SK-N-SH (cell line): Measurements from ENCODE around the gene APLP1. TPM values are rescaled to one million over a fixed set of nuclear protein-coding genes. Genes with fewer than 3 reads are reported as not detected.

Experiments used
- CTCF ChIA-PET: fragments of 300-600, 350-600 bp; formaldehyde crosslinking; extraction: SDS; loops from one replicate; lab custom pipeline; 2021; lab: Yijun Ruan, JAX
- POLR2A ChIA-PET: fragments of 350-600 bp; sonication (Branson Sonifier 250); formaldehyde crosslinking; extraction: SDS; loops from one replicate; lab custom pipeline; 2020; ENCODE audit warnings: antibody characterized with exemption, inconsistent platforms; lab: Yijun Ruan, JAX
- DNase-seq: peaks from one replicate; pipeline ENCODE4 v3.0.0; 2012
- H2AFZ ChIP-seq: fragments of 200-600 bp; sonication (generic); 2 replicates; pipeline ENCODE4 v1.8.1; 2016; ENCODE audit warnings: antibody characterized with exemption, mild to moderate bottlenecking, low read depth
- H3F3A ChIP-seq: fragments of 200-600 bp; sonication (generic); replicated peaks from 2 replicates; pipeline ENCODE3; 2016; ENCODE audit warnings: antibody characterized with exemption, mild to moderate bottlenecking; ENCODE audit not compliant: insufficient read depth
- H3K27ac ChIP-seq, 2 experiments: fragments of 200-500 bp in 1 of 2; fragments of 200-600 bp in 1 of 2; sonication (Bioruptor generic) in 1 of 2; sonication (generic), shearing (Covaris generic) in 1 of 2; 2 replicates each; pipeline versions ENCODE4 v1.5.1 to v1.6.1; 2014 to 2016; ENCODE audit warnings: low read depth in 2 of 2, inconsistent platforms in 1 of 2, low read length in 1 of 2, mild to moderate bottlenecking in 1 of 2, mixed read lengths in 1 of 2
- H3K27me3 ChIP-seq: fragments of 200-600 bp; sonication (generic), shearing (Covaris generic); 2 replicates; pipeline ENCODE4 v1.6.1; 2016; ENCODE audit warnings: mixed run types; ENCODE audit not compliant: insufficient read depth
- H3K36me3 ChIP-seq, 2 experiments: fragments of 200-500 bp in 1 of 2; fragments of 200-600 bp in 1 of 2; sonication (Bioruptor generic) in 1 of 2; sonication (generic) in 1 of 2; replicated peaks in 1 of 2; 2 replicates each; pipeline versions ENCODE3 to v1.5.1; 2014 to 2016; ENCODE audit warnings: low read length in 1 of 2, mild to moderate bottlenecking in 1 of 2; ENCODE audit not compliant: insufficient read depth in 2 of 2, control insufficient read depth in 1 of 2
- H3K4me1 ChIP-seq, 2 experiments: fragments of 200-500 bp in 1 of 2; fragments of 200-600 bp in 1 of 2; sonication (Bioruptor generic) in 1 of 2; sonication (generic), shearing (Covaris generic) in 1 of 2; 2 replicates each; pipeline versions ENCODE4 v1.5.1 to v1.6.1; 2014 to 2016; ENCODE audit warnings: low read depth in 1 of 2, low read length in 1 of 2, mixed run types in 1 of 2; ENCODE audit not compliant: insufficient read depth in 2 of 2, control insufficient read depth in 1 of 2
- H3K4me2 ChIP-seq: fragments of 200-600 bp; sonication (generic), shearing (Covaris generic); 2 replicates; pipeline ENCODE4 v1.6.1; 2017; ENCODE audit warnings: mixed run types
- H3K4me3 ChIP-seq, 2 experiments: fragments of 200-500 bp in 1 of 2; fragments of 200-600 bp in 1 of 2; sonication (Bioruptor generic) in 1 of 2; sonication (generic), shearing (Covaris generic) in 1 of 2; 2 replicates each; pipeline versions ENCODE4 v1.5.1 to v1.8.1; 2014 to 2016; ENCODE audit warnings: low read depth in 2 of 2, inconsistent platforms in 1 of 2, low read length in 1 of 2, mild to moderate bottlenecking in 1 of 2, mixed read lengths in 1 of 2, moderate library complexity in 1 of 2
- H3K79me2 ChIP-seq: fragments of 200-600 bp; sonication (generic); 2 replicates; pipeline ENCODE4 v1.8.1; 2017; ENCODE audit warnings: mild to moderate bottlenecking; ENCODE audit not compliant: insufficient read depth
- H3K9ac ChIP-seq: fragments of 200-600 bp; sonication (generic); 2 replicates; pipeline ENCODE4 v1.6.1; 2017; ENCODE audit warnings: mixed run types
- H3K9me2 ChIP-seq: fragments of 200-600 bp; sonication (generic); 2 replicates; pipeline ENCODE4 v1.6.1; 2017; ENCODE audit warnings: mixed run types
- H3K9me3 ChIP-seq: fragments of 200-600 bp; sonication (generic); 2 replicates; pipeline ENCODE4 v1.6.1; 2017; ENCODE audit warnings: mixed run types, mild to moderate bottlenecking, moderate library complexity
- H4K20me1 ChIP-seq: fragments of 200-600 bp; sonication (generic); 2 replicates; pipeline ENCODE4 v1.6.1; 2017; ENCODE audit warnings: mild to moderate bottlenecking, mixed run types; ENCODE audit not compliant: insufficient read depth
- CTCF ChIP-seq: fragments of 200-600 bp; sonication (generic); IDR thresholded peaks from 2 replicates; pipeline ENCODE4 v1.6.1; 2017; ENCODE audit warnings: antibody characterized with exemption, mild to moderate bottlenecking, moderate library complexity
- GATA2 ChIP-seq: sonication (generic); formaldehyde crosslinking; IDR thresholded peaks from 2 replicates; pipeline ENCODE4 v1.5.0; 2020; ENCODE audit warnings: mild to moderate bottlenecking, missing genetic modification reagents
- NFIC ChIP-seq: IDR thresholded peaks from 2 replicates; pipeline ENCODE4 v1.4.0; 2012; ENCODE audit warnings: borderline replicate concordance
- RCOR1 ChIP-seq: fragments of 150-350 bp; IDR thresholded peaks from 2 replicates; pipeline ENCODE4 v1.6.1; 2017; ENCODE audit warnings: antibody characterized with exemption, low read length
- REST ChIP-seq: IDR thresholded peaks from 2 replicates; pipeline ENCODE4 v1.6.1; 2012; ENCODE audit warnings: mild to moderate bottlenecking, low read depth, low read length, moderate library complexity
- TAF1 ChIP-seq: IDR thresholded peaks from 2 replicates; pipeline ENCODE4 v1.6.1; 2012; ENCODE audit warnings: low read depth, mild to moderate bottlenecking, low read length, moderate library complexity, borderline replicate concordance
- TEAD4 ChIP-seq: IDR thresholded peaks from 2 replicates; pipeline ENCODE4 v1.4.0; 2012; ENCODE audit warnings: mild to moderate bottlenecking, borderline replicate concordance; ENCODE audit not compliant: insufficient read depth
- USF2 ChIP-seq: fragments of 150-350 bp; IDR thresholded peaks from 2 replicates; pipeline ENCODE4 v1.6.1; 2017; ENCODE audit warnings: antibody characterized with exemption, low read length, low read depth, borderline replicate concordance
- ZBTB33 ChIP-seq: IDR thresholded peaks from 2 replicates; pipeline ENCODE4 v1.4.0; 2012; ENCODE audit warnings: low read depth, borderline replicate concordance
- WGBS: methylation state at CpG from one replicate; pipeline ENCODE4 v1.1.6; 2017; ENCODE audit warnings: low lambda C conversion rate; 5-methylcytosine and 5-hydroxymethylcytosine counted together
- polyA plus RNA-seq, 3 experiments: library from polyadenylated mRNA; depleted of rRNA; stranded (reverse); fragments of >200 nt; gene quantifications; 2 replicates each; pipeline ENCODE4 v1.2.3, GENCODE V29; 2012

Gene APLP1
- polyA plus RNA-seq, 1 of the 3 experiments (the other 2 are of a cell fraction), result 66.7 TPM

GRCh38 chr19:35889370-35890112, 21.2 kb downstream of the APLP1 start:
- H3K4me3 ChIP-seq, result no peak overlapping the region
- H3K4me1 ChIP-seq, result no peaks in the 10 kb centered on the region
- ChIA-PET POLR2A (no interaction called here), CTCF (interaction anchor here (0.6 to 1.3 kb wide), 4 partner anchors 8 to 42 kb away, joined by 3 to 4 read pairs (median 3); no protein-coding TSS in a partner anchor)
- H3K4me2 ChIP-seq, result no peak overlapping the region
- H3K9me3 ChIP-seq, result no peaks in the 10 kb centered on the region
- 92% methylated on average over 12 of the region's 18 CpGs for WGBS
- H3K36me3 ChIP-seq, result peaks cover 8 to 12% of the 10 kb centered on the region in 2 experiments
- no peak for TF ChIP-seq NFIC
- no peak for TF ChIP-seq TEAD4
- TF ChIP-seq TAF1, result no peak
- TF ChIP-seq GATA2 (CRISPR knock-in tag), result no peak
- TF ChIP-seq REST, result no peak
- no peak for TF ChIP-seq USF2
- no peak for TF ChIP-seq CTCF
- no peak for TF ChIP-seq RCOR1
- TF ChIP-seq ZBTB33, result no peak
- DNase-seq, result no peak
- no peaks in the 10 kb centered on the region for H4K20me1 ChIP-seq
- no peaks in the 10 kb centered on the region for H3K79me2 ChIP-seq
- no peaks in the 10 kb centered on the region for H3K27me3 ChIP-seq
- H3K9me2 ChIP-seq, result no peaks in the 10 kb centered on the region
- H2AFZ ChIP-seq, result no peak overlapping the region
- no peak overlapping the region for H3K27ac ChIP-seq
- H3F3A ChIP-seq, result no peaks in the 10 kb centered on the region
- no peak overlapping the region for H3K9ac ChIP-seq
